Transverse colon (tissue), 4 donors: Measurements from ENCODE around the gene PAXIP1.

Experiments used
- CTCF ChIP-seq, 5 experiments: fragments of 200-600 bp in 3 of 5; fragments of 450-650 bp in 2 of 5; sonication (generic) in 3 of 5; IDR thresholded peaks; 1 replicate in 2 of 5; 2 replicates in 3 of 5; pipeline ENCODE4 v1.5.1; 2016 to 2017; ENCODE audit warnings: antibody characterized with exemption in 5 of 5, inconsistent platforms in 3 of 5, mild to moderate bottlenecking in 2 of 5, moderate library complexity in 1 of 5
- POLR2A ChIP-seq: fragments of 450-650 bp; IDR thresholded peaks from one replicate; pipeline ENCODE4 v1.6.1; 2016; ENCODE audit warnings: antibody characterized with exemption, mild to moderate bottlenecking, moderate library complexity
- POLR2AphosphoS5 ChIP-seq, 3 donors: sonication (generic); formaldehyde crosslinking; IDR thresholded peaks; one replicate each; pipeline ENCODE4 v1.6.1; 2016; ENCODE audit warnings: antibody characterized with exemption in 3 of 3

- TF ChIP-seq POLR2A (no peak), CTCF (IDR thresholded peaks at IDR 0.05) (no peak), POLR2AphosphoS5 (IDR thresholded peaks at IDR 0.05) (no peak)
Observed at GRCh38 chr7:154906201-154906600, 96.7 kb downstream of the PAXIP1 start.
